HK-2 (cell line): ENCODE results near the gene ACOT11.

ENCODE experiments used
- DNase-seq: peaks from one replicate; pipeline ENCODE4 v3.0.0-alpha.2; 2018; ENCODE audit not compliant: unreplicated experiment

Gene ACOT11

DNA sequence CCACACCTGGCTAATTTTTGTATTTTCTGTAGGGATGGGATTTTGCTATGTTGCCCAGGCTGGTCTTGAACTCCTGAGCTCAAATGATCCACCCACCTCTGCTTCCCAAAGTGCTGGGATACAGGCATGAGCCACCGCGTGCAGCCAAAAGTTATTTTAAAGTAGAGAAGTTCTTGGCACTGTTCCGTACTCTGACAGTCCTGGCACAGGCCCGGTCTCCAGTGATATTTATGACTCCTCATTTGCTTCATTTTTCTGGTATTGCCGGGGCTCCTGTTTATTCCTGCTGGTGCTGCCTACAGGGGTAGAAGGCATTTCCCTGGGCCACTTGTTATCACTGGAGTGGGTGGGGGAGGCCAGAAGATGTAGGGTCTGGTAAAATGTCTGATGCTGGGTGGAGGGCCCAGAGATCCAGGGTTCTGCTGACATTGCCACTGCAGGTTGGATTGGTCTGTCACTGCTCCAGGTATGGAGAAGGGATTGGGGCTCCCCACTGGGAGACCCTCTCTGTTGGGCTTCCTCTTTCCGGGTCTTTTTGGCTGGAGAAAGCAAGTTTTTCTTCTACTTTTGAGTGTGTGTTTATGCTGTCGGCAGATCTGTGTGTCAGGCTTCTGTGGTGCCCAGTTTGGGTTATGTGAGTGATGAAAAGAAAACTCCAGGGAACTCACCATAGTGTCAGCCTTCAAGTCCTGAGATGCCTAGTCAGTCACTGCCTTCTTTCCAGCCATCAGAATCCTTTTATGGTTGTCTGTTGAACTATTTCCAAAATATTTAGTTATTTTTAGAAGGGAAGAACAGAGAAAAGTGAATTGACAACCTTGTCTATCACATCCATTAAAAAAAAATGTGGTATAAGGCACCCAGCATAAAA, 98.0 kb downstream of the ACOT11 start:
- DNase-seq = no peak

DNA sequence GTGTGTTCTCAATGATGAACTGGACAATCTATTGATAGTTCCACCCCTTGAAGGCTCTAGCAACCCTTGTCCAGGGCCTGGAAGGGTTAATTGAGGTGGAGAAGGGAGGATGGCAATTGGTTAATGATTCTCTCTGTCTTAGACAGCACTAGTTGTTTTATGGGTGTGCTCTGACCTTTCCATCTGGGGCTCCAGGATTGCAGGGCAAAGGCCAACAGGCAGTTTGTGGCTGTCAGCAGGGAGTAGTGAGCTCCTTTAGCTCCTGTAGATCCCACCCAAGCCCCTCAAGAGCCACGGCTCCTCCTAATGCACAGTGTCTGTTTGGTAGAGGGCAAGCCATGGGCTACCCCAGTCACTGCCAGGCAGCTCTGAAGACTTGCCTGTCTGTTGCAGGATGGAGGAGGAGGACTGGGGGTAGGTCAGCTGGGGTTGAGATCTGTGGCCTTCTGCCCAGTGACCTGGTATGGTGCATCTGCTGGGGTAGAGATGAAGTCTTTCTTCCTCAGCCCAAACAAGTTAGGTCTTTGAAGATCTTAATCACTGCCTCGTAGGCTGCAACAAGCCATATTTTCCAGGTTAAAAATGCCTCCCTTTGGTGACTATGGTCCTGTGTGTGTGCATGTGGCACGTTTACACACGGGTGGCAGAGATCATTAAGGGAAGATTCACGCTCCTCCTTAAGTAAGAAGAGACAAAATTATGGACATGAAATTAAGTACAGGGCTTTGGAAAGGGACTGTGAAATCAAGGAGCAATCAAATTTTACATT, 101.3 kb downstream of the ACOT11 start:
- no peak for DNase-seq

DNA sequence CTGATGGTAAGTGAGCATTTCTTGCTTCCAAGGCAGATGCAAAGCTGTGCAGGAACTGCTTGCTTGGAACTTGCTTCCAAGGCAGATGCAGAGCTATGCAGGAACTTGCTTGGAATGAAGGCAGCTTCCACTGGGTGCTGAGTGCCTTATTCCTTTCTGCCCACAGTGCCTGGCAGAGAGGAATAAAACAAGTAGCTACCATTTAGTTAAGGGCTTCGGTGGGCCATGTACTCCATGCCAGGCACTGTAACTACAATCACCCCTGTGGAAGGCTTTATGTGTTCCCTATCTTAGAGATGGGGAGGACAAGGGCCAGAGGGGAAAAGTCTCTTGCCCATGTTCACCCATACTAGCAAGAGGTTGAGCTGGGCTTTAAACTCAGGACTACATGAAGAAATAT, 101.9 kb downstream of the ACOT11 start:
- DNase-seq = no peak

DNA sequence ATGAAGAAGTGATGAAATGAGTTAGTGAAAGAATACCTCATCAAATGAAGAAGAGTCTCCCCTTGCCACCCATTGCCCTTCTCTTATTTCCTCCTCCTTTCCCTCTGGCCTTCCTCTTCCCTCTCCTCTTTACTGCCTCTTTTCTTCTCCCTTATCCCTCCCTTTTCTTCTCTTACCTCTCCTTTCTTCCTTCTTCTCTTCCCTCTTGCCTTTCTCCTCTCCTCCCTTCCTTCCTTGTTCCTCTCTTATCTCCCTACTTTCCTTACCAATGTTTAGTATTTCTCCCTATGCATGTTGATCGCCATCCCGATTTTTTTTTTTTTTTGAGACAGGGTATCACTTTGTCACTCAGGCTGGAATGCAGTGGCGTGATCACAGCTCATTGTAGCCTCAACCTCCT, 102.4 kb downstream of the ACOT11 start:
- no peak for DNase-seq

DNA sequence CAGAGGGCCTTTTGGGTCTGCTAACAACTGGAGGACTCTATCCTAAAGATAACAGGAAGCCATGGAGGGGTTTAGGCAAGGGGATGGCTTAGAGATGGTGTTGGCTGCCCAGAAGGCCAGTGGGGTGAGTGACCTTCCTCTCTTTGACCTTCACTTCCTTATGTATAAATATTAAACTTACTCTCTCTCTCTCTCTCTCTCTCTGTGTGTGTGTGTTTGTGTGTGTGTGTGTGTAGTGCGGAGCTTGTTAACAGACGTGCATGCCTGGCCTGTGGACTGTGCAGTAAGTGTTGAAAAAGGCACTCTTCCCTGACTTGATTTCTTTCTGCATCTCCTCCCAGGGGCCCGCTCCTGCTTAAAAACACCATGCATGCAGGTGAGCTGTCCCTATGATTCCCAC, 103.6 kb downstream of the ACOT11 start:
- DNase-seq = no peak

DNA sequence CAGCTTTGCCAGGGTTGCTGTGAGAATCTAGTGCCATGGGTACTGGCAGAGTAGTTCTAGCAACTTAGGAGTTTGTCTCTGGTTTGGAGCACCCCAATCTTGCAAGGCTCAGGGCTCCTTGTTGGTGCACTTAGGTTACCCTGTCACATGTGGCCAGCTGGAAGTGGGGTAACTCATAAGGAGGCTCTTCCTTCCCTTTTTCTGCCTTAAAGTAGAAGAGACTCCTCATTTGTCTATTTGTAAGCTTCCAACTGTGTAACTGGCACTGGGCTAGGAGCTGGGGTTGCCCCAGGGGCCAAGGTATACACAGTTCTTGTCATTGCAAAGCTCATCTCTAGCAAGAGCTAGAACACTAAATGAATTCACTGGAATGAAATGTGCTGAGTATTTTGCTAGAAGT, 104.1 kb downstream of the ACOT11 start:
- no peak for DNase-seq

DNA sequence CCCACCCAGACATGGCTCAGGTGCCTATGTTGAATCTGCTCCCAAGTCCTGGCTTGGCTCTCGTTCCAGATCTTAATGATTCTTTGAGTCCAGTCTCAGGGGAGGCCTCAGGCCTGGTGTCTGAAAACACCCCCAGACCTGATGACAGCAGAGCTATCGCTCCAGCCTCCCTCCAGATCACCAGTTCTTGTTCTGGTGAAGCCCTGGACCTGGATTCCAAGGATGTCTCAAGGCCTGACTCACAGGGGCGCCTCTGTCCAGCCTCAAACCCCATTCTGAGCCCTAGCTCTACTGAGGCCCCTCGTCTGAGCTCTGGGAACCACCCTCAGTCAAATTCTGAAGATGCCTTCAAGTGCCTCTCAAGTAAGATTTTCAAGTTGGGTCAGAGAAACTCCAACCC, 105.0 kb downstream of the ACOT11 start:
- DNase-seq = no peak

DNA sequence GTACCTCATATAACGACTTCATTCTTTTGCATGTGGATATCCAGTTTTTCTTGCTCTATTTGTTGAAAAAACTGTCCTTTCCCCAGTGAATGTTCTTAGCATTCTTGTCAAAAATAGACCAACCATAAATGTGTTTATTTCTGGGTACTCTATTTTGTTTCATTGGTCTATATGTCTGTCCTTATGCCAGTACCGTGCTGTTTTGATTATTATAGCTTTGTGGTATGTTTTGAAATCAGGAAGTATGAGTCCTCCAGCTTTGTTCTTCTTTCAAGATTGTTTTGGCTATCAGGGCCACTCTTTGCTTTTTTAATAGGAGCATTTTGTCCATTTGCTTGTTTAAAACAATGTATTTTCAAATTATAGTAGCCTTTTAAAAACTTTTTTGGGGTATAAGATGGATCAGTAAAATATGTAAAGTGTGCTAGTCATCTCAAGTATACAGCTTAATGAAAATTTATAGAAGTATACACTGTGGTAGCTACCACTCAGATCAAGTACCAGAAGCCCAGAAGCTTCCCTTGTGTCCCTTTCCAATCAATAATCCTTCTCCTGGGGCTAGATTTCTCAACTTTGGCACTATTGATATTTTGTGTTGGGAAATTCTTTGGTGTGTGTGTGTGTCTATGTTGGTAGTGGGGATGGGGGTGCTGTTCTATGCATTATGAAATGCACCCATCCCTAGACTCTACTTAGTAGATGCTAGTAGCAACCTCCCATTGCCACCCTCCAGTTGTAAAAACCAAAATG, 110.3 kb downstream of the ACOT11 start:
- DNase-seq = no peak
